HEK293 (cell line): ENCODE data around the gene TMEM9B.

ENCODE experiments used
- HOXA7 ChIP-seq: sonication (generic); formaldehyde crosslinking; IDR thresholded peaks from 2 replicates; pipeline ENCODE4 v1.8.1; 2022; ENCODE audit warnings: missing genetic modification reagents, borderline replicate concordance
- SALL2 ChIP-seq: fragments of 450-650 bp; formaldehyde crosslinking; IDR thresholded peaks from 2 replicates; pipeline ENCODE4 v1.5.0; 2017; ENCODE audit warnings: missing biosample characterization, mild to moderate bottlenecking, missing genetic modification characterization, borderline replicate concordance
- WT1 ChIP-seq: fragments of 450-650 bp; formaldehyde crosslinking; IDR thresholded peaks from 2 replicates; pipeline ENCODE4 v1.5.1; 2016; ENCODE audit warnings: missing biosample characterization, missing genetic modification characterization
- ZBTB17 ChIP-seq: fragments of 450-650 bp; formaldehyde crosslinking; IDR thresholded peaks from 2 replicates; pipeline ENCODE4 v1.5.1; 2016; ENCODE audit warnings: missing biosample characterization, missing genetic modification characterization
- ZEB2 ChIP-seq: fragments of 450-650 bp; formaldehyde crosslinking; IDR thresholded peaks from 2 replicates; pipeline ENCODE4 v1.5.1; 2016; ENCODE audit warnings: missing biosample characterization, missing genetic modification characterization
- ZNF114 ChIP-seq: fragments of 450-650 bp; formaldehyde crosslinking; IDR thresholded peaks from 2 replicates; pipeline ENCODE4 v1.5.0; 2017; ENCODE audit warnings: missing biosample characterization, missing genetic modification characterization
- ZNF133 ChIP-seq: fragments of 450-650 bp; formaldehyde crosslinking; IDR thresholded peaks from 2 replicates; pipeline ENCODE4 v1.5.1; 2016; ENCODE audit warnings: missing biosample characterization, missing genetic modification characterization
- ZNF155 ChIP-seq: fragments of 450-650 bp; formaldehyde crosslinking; IDR thresholded peaks from 2 replicates; pipeline ENCODE4 v1.5.1; 2016; ENCODE audit warnings: missing biosample characterization, missing genetic modification characterization
- ZNF221 ChIP-seq: fragments of 450-650 bp; formaldehyde crosslinking; IDR thresholded peaks from 2 replicates; pipeline ENCODE4 v1.5.1; 2017; ENCODE audit warnings: missing biosample characterization, missing genetic modification characterization, borderline replicate concordance
- ZNF24 ChIP-seq: fragments of 450-650 bp; formaldehyde crosslinking; IDR thresholded peaks from 2 replicates; pipeline ENCODE4 v1.5.1; 2016; ENCODE audit warnings: missing biosample characterization, missing genetic modification characterization
- ZNF341 ChIP-seq: fragments of 450-650 bp; formaldehyde crosslinking; IDR thresholded peaks from 2 replicates; pipeline ENCODE4; 2016; ENCODE audit warnings: low read depth, missing biosample characterization, missing genetic modification characterization
- ZNF426 ChIP-seq: fragments of 450-650 bp; formaldehyde crosslinking; IDR thresholded peaks from 2 replicates; pipeline ENCODE4 v1.5.1; 2017; ENCODE audit warnings: missing biosample characterization, missing genetic modification characterization, mild to moderate bottlenecking, inconsistent platforms, moderate library complexity
- ZNF560 ChIP-seq: fragments of 450-650 bp; formaldehyde crosslinking; IDR thresholded peaks from 2 replicates; pipeline ENCODE4 v1.5.1; 2017; ENCODE audit warnings: missing biosample characterization, missing genetic modification characterization, borderline replicate concordance
- ZNF621 ChIP-seq: fragments of 450-650 bp; formaldehyde crosslinking; IDR thresholded peaks from 2 replicates; pipeline ENCODE4 v1.5.1; 2017; ENCODE audit warnings: missing biosample characterization, missing genetic modification characterization
- ZNF623 ChIP-seq: fragments of 450-650 bp; formaldehyde crosslinking; IDR thresholded peaks from 2 replicates; pipeline ENCODE4 v1.5.1; 2016; ENCODE audit warnings: missing biosample characterization, missing genetic modification characterization
- ZNF658 ChIP-seq: fragments of 450-650 bp; formaldehyde crosslinking; IDR thresholded peaks from 2 replicates; pipeline ENCODE4; 2016; ENCODE audit warnings: missing biosample characterization, missing genetic modification characterization
- ZNF660 ChIP-seq: fragments of 450-650 bp; IDR thresholded peaks from 2 replicates; pipeline ENCODE4 v1.5.1; 2018; ENCODE audit warnings: missing biosample characterization, mild to moderate bottlenecking, missing genetic modification characterization
- ZNF664 ChIP-seq: fragments of 450-650 bp; formaldehyde crosslinking; IDR thresholded peaks from 2 replicates; pipeline ENCODE4 v1.5.1; 2016; ENCODE audit warnings: missing biosample characterization, missing genetic modification characterization
- ZNF747 ChIP-seq: fragments of 450-650 bp; formaldehyde crosslinking; IDR thresholded peaks from 2 replicates; pipeline ENCODE4 v1.5.1; 2016; ENCODE audit warnings: missing biosample characterization, missing genetic modification characterization
- ZNF843 ChIP-seq: fragments of 450-650 bp; formaldehyde crosslinking; IDR thresholded peaks from 2 replicates; pipeline ENCODE4 v1.5.1; 2016; ENCODE audit warnings: missing biosample characterization, missing genetic modification characterization
- TF ChIP-seq, protein P1 (sequence below): fragments of 450-650 bp; formaldehyde crosslinking; IDR thresholded peaks from 2 replicates; pipeline ENCODE4 v1.5.1; 2016; ENCODE audit warnings: missing biosample characterization, missing genetic modification characterization
- TF ChIP-seq, protein P2 (sequence below): fragments of 450-650 bp; formaldehyde crosslinking; IDR thresholded peaks from 2 replicates; pipeline ENCODE4 v1.5.1; 2016; ENCODE audit warnings: missing biosample characterization, missing genetic modification characterization
- TF ChIP-seq, protein P3 (sequence below): fragments of 450-650 bp; formaldehyde crosslinking; IDR thresholded peaks from 2 replicates; pipeline ENCODE4; 2016; ENCODE audit warnings: missing biosample characterization, missing genetic modification characterization
- TF ChIP-seq, protein P4 (sequence below): fragments of 450-650 bp; formaldehyde crosslinking; IDR thresholded peaks from 2 replicates; pipeline ENCODE4 v1.5.1; 2016; ENCODE audit warnings: missing biosample characterization, missing genetic modification characterization, borderline replicate concordance
- TF ChIP-seq, protein P5 (sequence below): sonication (generic); formaldehyde crosslinking; IDR thresholded peaks from 2 replicates; pipeline ENCODE4 v1.8.1; 2022; ENCODE audit warnings: mild to moderate bottlenecking, moderate library complexity, missing genetic modification reagents
- TF ChIP-seq, protein P6 (sequence below): fragments of 450-650 bp; formaldehyde crosslinking; IDR thresholded peaks from 2 replicates; pipeline ENCODE4 v1.5.1; 2016; ENCODE audit warnings: missing biosample characterization, missing genetic modification characterization

Gene TMEM9B

DNA sequence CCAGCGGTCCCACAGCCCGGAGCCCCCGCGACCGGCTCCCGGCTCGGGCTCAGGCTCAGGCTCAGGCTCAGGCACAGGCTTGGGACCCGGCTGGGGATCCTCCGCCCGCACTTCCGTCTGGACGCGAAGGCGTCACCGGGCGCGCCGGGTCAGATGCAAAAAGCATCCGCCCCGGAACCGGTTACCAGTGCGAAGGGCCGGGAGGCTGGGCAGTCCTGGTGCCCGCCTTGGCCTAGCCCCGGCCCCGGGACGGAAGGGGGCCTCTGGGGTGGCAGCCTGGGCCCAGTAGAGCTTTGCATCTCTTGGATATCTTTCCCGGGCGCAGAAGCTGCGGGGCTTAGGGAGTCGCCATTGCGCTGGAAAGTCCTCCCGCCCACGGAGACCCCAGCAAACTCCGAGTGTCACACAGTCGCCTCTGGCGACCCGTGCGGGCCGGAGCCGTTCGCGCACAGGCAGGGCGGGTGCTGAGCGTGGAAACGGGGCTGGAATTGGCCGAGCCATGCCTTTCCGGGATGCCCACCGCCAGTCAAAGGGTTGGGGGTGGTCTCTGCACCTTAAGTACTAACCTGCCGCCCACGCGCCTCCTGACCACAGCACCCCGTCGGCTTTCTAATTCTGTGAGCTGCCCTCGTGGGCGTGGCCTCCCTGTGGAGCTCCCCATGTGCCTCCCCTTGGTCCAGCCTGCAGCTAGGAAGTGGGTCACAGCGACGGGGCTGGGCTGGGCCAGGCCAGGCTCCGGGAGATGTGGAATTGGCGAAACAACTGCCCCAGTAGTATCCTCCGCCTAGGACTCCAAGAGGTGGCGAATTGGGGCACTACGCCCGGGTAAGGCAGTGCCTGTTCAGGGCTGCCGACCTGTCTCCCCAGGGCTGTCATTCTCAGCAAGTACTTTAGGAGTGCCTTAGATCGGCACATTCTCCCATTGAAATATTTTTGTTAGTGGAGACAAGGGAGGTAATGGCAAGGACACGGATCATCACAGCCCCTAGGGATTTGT lies at the start of gene TMEM9B (continued):
- no peak for TF ChIP-seq ZNF560 (tag by site-specific recombination)
- TF ChIP-seq ZNF114 (tag by site-specific recombination): no peak
- no peak; the same call in 1 of the 2 replicates for TF ChIP-seq ZNF341 (tag by site-specific recombination)
- no peak for TF ChIP-seq ZNF221
- TF ChIP-seq WT1 (tag by site-specific recombination): 0 out of 2 replicates have a peak, but pooled peaks have one; percentile 11
- no peak for TF ChIP-seq ZNF747 (tag by site-specific recombination)
- peak; percentile 36; the same call in 1 of the 2 replicates for TF ChIP-seq ZNF660 (tag by site-specific recombination)
- no peak for TF ChIP-seq SALL2 (tag by site-specific recombination)
- TF ChIP-seq, protein P1, sequence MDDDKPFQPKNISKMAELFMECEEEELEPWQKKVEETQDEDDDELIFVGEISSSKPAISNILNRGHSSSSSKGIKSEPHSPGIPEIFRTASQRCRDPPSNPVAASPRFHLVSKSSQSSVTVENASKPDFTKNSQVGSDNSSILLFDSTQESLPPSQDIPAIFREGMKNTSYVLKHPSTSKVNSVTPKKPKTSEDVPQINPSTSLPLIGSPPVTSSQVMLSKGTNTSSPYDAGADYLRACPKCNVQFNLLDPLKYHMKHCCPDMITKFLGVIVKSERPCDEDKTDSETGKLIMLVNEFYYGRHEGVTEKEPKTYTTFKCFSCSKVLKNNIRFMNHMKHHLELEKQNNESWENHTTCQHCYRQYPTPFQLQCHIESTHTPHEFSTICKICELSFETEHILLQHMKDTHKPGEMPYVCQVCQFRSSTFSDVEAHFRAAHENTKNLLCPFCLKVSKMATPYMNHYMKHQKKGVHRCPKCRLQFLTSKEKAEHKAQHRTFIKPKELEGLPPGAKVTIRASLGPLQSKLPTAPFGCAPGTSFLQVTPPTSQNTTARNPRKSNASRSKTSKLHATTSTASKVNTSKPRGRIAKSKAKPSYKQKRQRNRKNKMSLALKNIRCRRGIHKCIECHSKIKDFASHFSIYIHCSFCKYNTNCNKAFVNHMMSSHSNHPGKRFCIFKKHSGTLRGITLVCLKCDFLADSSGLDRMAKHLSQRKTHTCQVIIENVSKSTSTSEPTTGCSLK (tag by site-specific recombination): no peak
- TF ChIP-seq, protein P2, sequence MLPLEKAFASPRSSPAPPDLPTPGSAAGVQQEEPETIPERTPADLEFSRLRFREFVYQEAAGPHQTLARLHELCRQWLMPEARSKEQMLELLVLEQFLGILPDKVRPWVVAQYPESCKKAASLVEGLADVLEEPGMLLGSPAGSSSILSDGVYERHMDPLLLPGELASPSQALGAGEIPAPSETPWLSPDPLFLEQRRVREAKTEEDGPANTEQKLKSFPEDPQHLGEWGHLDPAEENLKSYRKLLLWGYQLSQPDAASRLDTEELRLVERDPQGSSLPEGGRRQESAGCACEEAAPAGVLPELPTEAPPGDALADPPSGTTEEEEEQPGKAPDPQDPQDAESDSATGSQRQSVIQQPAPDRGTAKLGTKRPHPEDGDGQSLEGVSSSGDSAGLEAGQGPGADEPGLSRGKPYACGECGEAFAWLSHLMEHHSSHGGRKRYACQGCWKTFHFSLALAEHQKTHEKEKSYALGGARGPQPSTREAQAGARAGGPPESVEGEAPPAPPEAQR (tag by site-specific recombination): no peak
- no peak for TF ChIP-seq ZNF664 (tag by site-specific recombination)
- peak; percentile 72 for TF ChIP-seq ZEB2
- TF ChIP-seq HOXA7 (CRISPR knock-in tag): no peak
- TF ChIP-seq, protein P3, sequence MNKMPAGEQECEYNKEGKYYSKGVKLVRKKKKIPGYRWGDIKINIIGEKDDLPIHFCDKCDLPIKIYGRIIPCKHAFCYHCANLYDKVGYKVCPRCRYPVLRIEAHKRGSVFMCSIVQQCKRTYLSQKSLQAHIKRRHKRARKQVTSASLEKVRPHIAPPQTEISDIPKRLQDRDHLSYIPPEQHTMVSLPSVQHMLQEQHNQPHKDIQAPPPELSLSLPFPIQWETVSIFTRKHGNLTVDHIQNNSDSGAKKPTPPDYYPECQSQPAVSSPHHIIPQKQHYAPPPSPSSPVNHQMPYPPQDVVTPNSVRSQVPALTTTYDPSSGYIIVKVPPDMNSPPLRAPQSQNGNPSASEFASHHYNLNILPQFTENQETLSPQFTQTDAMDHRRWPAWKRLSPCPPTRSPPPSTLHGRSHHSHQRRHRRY: no peak
- TF ChIP-seq, protein P4, sequence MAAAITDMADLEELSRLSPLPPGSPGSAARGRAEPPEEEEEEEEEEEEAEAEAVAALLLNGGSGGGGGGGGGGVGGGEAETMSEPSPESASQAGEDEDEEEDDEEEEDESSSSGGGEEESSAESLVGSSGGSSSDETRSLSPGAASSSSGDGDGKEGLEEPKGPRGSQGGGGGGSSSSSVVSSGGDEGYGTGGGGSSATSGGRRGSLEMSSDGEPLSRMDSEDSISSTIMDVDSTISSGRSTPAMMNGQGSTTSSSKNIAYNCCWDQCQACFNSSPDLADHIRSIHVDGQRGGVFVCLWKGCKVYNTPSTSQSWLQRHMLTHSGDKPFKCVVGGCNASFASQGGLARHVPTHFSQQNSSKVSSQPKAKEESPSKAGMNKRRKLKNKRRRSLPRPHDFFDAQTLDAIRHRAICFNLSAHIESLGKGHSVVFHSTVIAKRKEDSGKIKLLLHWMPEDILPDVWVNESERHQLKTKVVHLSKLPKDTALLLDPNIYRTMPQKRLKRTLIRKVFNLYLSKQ (tag by site-specific recombination): no peak
- TF ChIP-seq ZNF133 (tag by site-specific recombination): no peak
- TF ChIP-seq ZNF621 (tag by site-specific recombination): no peak
- TF ChIP-seq ZNF658 (tag by site-specific recombination): no peak
- peak; percentile 32; the same call in 1 of the 2 replicates for TF ChIP-seq ZNF843 (tag by site-specific recombination)
- TF ChIP-seq, protein P5, sequence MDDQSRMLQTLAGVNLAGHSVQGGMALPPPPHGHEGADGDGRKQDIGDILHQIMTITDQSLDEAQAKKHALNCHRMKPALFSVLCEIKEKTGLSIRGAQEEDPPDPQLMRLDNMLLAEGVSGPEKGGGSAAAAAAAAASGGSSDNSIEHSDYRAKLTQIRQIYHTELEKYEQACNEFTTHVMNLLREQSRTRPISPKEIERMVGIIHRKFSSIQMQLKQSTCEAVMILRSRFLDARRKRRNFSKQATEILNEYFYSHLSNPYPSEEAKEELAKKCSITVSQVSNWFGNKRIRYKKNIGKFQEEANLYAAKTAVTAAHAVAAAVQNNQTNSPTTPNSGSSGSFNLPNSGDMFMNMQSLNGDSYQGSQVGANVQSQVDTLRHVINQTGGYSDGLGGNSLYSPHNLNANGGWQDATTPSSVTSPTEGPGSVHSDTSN (CRISPR knock-in tag): peak; percentile 85; the same call in 1 of the 2 replicates
- TF ChIP-seq ZNF426: no peak
- 0 out of 2 replicates have a peak, but pooled peaks have one; percentile 7 for TF ChIP-seq ZNF623 (tag by site-specific recombination)
- TF ChIP-seq ZNF155 (tag by site-specific recombination): no peak
- peak; percentile 71; the same call in 1 of the 2 replicates for TF ChIP-seq ZNF24
- TF ChIP-seq, protein P6, sequence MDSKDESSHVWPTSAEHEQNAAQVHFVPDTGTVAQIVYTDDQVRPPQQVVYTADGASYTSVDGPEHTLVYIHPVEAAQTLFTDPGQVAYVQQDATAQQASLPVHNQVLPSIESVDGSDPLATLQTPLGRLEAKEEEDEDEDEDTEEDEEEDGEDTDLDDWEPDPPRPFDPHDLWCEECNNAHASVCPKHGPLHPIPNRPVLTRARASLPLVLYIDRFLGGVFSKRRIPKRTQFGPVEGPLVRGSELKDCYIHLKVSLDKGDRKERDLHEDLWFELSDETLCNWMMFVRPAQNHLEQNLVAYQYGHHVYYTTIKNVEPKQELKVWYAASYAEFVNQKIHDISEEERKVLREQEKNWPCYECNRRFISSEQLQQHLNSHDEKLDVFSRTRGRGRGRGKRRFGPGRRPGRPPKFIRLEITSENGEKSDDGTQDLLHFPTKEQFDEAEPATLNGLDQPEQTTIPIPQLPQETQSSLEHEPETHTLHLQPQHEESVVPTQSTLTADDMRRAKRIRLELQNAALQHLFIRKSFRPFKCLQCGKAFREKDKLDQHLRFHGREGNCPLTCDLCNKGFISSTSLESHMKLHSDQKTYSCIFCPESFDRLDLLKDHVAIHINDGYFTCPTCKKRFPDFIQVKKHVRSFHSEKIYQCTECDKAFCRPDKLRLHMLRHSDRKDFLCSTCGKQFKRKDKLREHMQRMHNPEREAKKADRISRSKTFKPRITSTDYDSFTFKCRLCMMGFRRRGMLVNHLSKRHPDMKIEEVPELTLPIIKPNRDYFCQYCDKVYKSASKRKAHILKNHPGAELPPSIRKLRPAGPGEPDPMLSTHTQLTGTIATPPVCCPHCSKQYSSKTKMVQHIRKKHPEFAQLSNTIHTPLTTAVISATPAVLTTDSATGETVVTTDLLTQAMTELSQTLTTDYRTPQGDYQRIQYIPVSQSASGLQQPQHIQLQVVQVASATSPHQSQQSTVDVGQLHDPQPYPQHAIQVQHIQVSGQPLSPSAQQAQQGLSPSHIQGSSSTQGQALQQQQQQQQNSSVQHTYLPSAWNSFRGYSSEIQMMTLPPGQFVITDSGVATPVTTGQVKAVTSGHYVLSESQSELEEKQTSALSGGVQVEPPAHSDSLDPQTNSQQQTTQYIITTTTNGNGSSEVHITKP (tag by site-specific recombination): peak; percentile 86; the same call in 1 of the 2 replicates
- TF ChIP-seq ZBTB17 (tag by site-specific recombination): peak; percentile 82
